CD4-positive, alpha-beta T cell treated with Interleukin-1 beta for 1 hour (primary cell): Measurements from ENCODE around the gene SPIRE1.
"Not testable (repeated sequence)": the region's sequence is repeated elsewhere in the genome, so short reads cannot be mapped to it uniquely, and the experiment has no call there.

ENCODE experiments used
- DNase-seq, 2 donors: peaks; one replicate each; pipeline ENCODE4 v3.0.0-alpha.2; 2020 to 2022

SPIRE1 gene

GRCh38 chr18:12598181-12598930 lies 59.6 kb downstream of the SPIRE1 start:
- DNase-seq, result no peak

GRCh38 chr18:12597760-12598159 lies 60.1 kb downstream of the SPIRE1 start:
- DNase-seq, result no peak

- DNase-seq, result no peak
Observed at GRCh38 chr18:12595571-12596255, 62.2 kb downstream of the SPIRE1 start.

GRCh38 chr18:12593866-12594265 lies 64.0 kb downstream of the SPIRE1 start:
- DNase-seq, result no peak

- no peak for DNase-seq
Observed at GRCh38 chr18:12592597-12593127, 65.2 kb downstream of the SPIRE1 start.

GRCh38 chr18:12589448-12589847 lies 68.5 kb downstream of the SPIRE1 start:
- DNase-seq, result no peak

GRCh38 chr18:12586956-12587355 lies 71.0 kb downstream of the SPIRE1 start:
- no peak for DNase-seq

- DNase-seq, result no peak
Observed at GRCh38 chr18:12585218-12585617, 72.7 kb downstream of the SPIRE1 start.

GRCh38 chr18:12580630-12581342 lies 77.1 kb downstream of the SPIRE1 start:
- no peak for DNase-seq

- no peak for DNase-seq
Observed at GRCh38 chr18:12579775-12580174, 78.1 kb downstream of the SPIRE1 start.

GRCh38 chr18:12577848-12578247 lies 80.1 kb downstream of the SPIRE1 start:
- no peak for DNase-seq

GRCh38 chr18:12574494-12575185 lies 83.3 kb downstream of the SPIRE1 start:
- DNase-seq, result no peak

GRCh38 chr18:12571630-12572029 lies 86.3 kb downstream of the SPIRE1 start:
- no peak for DNase-seq

GRCh38 chr18:12569791-12570190 lies 88.1 kb downstream of the SPIRE1 start:
- no peak for DNase-seq

- DNase-seq, result no peak
Observed at GRCh38 chr18:12567849-12568248, 90.1 kb downstream of the SPIRE1 start.

- no peak for DNase-seq
Observed at GRCh38 chr18:12564861-12565260, 93.0 kb downstream of the SPIRE1 start.

- no peak for DNase-seq
Observed at GRCh38 chr18:12564378-12564777, 93.5 kb downstream of the SPIRE1 start.

- DNase-seq, result not testable (repeated sequence)
Observed at GRCh38 chr18:12560600-12560999, 97.3 kb downstream of the SPIRE1 start.

- DNase-seq, result no peak
Observed at GRCh38 chr18:12559319-12559718, 98.6 kb downstream of the SPIRE1 start.

- DNase-seq, result no peak
Observed at GRCh38 chr18:12556946-12557806, 100.7 kb downstream of the SPIRE1 start.

GRCh38 chr18:12554796-12555388 lies 103.0 kb downstream of the SPIRE1 start:
- DNase-seq, result no peak

- DNase-seq, result no peak
Observed at GRCh38 chr18:12552879-12553242, 105.0 kb downstream of the SPIRE1 start.
